Measurements from ENCODE around the gene ERGIC1. TPM values are rescaled to one million over a fixed set of nuclear protein-coding genes. Genes with fewer than 3 reads are reported as not detected.

The ERGIC1 gene
- total and polyA plus RNA-seq, 10 of the 15 experiments (the other 5 are each of a cell fraction or from before 2014, with no cell fraction given) = 8.8 to 104 (median 76.3) TPM

DNA sequence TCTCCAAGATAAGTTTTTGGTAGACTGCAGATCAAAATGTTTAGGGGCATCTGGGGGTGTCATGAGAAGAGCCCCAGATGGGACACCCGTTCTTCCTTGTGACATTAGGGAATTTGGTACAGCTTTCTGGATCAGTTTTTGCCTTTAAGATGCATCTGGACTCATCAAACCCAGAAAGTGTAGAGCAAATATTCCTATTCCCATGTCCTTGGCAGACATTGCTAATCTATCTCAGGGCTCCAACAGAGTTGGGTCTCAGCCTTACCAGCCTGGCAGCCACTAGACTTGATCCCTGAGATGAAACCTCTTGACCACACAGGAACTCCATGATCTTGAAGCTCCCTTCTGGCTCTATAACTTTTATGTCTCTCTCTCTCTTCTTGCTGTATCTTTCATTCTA lies 35.6 kb downstream of the ERGIC1 start:
- Histone ChIP-seq H3K79me2 (ENCODE audit: control insufficient read depth, insufficient read depth, low read length) (peaks cover 5% of the 10 kb centered on the region), H3K9me3 (replicated peaks; ENCODE audit: control insufficient read depth, insufficient read depth, low read length) (no peaks in the 10 kb centered on the region), H3K27ac (ENCODE audit: control insufficient read depth, insufficient read depth) (no peak overlapping the region), H3K9ac (ENCODE audit: control insufficient read depth, insufficient read depth, low read length) (no peak overlapping the region), H3K4me2 (ENCODE audit: control insufficient read depth, insufficient read depth) (no peak overlapping the region), H3K27me3 (replicated peaks in 1 of 2; ENCODE audit: control insufficient read depth in 2 of 2, insufficient read depth in 2 of 2, low read length in 1 of 2) (no peaks in the 10 kb centered on the region), H4K20me1 (ENCODE audit: control insufficient read depth, insufficient read depth) (peaks cover 3% of the 10 kb centered on the region; the same call in 1 of the 2 replicates), H2AFZ (ENCODE audit: control insufficient read depth, low read depth, low read length) (no peak overlapping the region), H3K36me3 (ENCODE audit: control insufficient read depth in 2 of 2, insufficient read depth in 2 of 2, low read length in 1 of 2) (peaks cover 0 to 4% of the 10 kb centered on the region in 2 experiments; a peak in 1 of 4 replicates), H3K4me3 (no peak overlapping the region), H3K4me1 (ENCODE audit: control insufficient read depth, insufficient read depth, low read length) (peaks cover 3% of the 10 kb centered on the region; the same call in 1 of the 2 replicates)
- ATAC-seq (no peak), DNase-seq (ENCODE audit: low read depth, low spot score) (no peak), FAIRE-seq (no peak)
- intact Hi-C loops (cut with micrococcal nuclease; ENCODE audit: unreplicated experiment) = no loop called here
- 88% methylated on average over 1 of the region's 1 CpG for WGBS (ENCODE audit: insufficient coverage, insufficient replicate concordance, low lambda C conversion rate, missing lambda C conversion rate)
- ChIA-PET RAD21 (ENCODE audit: unreplicated experiment) (no interaction called here), SMC1A (ENCODE audit: uncharacterized antibody, unreplicated experiment) (interaction anchor here (0.8 to 1.2 kb wide), 3 partner anchors 13 to 267 kb away, joined by 3 to 4 read pairs (median 3); no protein-coding TSS in a partner anchor), CTCF (no interaction called here), POLR2A (no interaction called here)
- TF ChIP-seq, protein P1, sequence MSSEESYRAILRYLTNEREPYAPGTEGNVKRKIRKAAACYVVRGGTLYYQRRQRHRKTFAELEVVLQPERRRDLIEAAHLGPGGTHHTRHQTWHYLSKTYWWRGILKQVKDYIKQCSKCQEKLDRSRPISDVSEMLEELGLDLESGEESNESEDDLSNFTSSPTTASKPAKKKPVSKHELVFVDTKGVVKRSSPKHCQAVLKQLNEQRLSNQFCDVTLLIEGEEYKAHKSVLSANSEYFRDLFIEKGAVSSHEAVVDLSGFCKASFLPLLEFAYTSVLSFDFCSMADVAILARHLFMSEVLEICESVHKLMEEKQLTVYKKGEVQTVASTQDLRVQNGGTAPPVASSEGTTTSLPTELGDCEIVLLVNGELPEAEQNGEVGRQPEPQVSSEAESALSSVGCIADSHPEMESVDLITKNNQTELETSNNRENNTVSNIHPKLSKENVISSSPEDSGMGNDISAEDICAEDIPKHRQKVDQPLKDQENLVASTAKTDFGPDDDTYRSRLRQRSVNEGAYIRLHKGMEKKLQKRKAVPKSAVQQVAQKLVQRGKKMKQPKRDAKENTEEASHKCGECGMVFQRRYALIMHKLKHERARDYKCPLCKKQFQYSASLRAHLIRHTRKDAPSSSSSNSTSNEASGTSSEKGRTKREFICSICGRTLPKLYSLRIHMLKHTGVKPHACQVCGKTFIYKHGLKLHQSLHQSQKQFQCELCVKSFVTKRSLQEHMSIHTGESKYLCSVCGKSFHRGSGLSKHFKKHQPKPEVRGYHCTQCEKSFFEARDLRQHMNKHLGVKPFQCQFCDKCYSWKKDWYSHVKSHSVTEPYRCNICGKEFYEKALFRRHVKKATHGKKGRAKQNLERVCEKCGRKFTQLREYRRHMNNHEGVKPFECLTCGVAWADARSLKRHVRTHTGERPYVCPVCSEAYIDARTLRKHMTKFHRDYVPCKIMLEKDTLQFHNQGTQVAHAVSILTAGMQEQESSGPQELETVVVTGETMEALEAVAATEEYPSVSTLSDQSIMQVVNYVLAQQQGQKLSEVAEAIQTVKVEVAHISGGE (CRISPR knock-in tag; IDR thresholded peaks at IDR 0.05) = no peak
- TF ChIP-seq, protein P2, sequence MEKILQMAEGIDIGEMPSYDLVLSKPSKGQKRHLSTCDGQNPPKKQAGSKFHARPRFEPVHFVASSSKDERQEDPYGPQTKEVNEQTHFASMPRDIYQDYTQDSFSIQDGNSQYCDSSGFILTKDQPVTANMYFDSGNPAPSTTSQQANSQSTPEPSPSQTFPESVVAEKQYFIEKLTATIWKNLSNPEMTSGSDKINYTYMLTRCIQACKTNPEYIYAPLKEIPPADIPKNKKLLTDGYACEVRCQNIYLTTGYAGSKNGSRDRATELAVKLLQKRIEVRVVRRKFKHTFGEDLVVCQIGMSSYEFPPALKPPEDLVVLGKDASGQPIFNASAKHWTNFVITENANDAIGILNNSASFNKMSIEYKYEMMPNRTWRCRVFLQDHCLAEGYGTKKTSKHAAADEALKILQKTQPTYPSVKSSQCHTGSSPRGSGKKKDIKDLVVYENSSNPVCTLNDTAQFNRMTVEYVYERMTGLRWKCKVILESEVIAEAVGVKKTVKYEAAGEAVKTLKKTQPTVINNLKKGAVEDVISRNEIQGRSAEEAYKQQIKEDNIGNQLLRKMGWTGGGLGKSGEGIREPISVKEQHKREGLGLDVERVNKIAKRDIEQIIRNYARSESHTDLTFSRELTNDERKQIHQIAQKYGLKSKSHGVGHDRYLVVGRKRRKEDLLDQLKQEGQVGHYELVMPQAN (conservative IDR thresholded peaks at IDR 0.05) = no peak
- TF ChIP-seq TAF1 (IDR thresholded peaks at IDR 0.05; ENCODE audit: borderline replicate concordance, low read depth, low read length) = no peak
- TF ChIP-seq FOXK2 (IDR thresholded peaks at IDR 0.05) = no peak
- no peak for TF ChIP-seq BHLHE40 (IDR thresholded peaks at IDR 0.05; ENCODE audit: borderline replicate concordance in 1 of 2, low read depth in 2 of 2, low read length in 1 of 2)
- no peak for TF ChIP-seq RFX5 (IDR thresholded peaks at IDR 0.05; ENCODE audit: low read depth, low read length)
- in situ Hi-C loops (cut with MboI) = no loop called here
- BruUV-seq (replicated peaks) = no TSS peak
